OCI-LY7 (cell line): Measurements from ENCODE around the gene MFGE8.

ENCODE experiments used
- CTCF ChIP-seq: fragments of 200-600 bp; sonication (generic); conservative IDR thresholded peaks from 2 replicates; pipeline ENCODE4 v1.5.1; 2014; ENCODE audit warnings: mild to moderate bottlenecking, antibody characterized with exemption, low read length, moderate library complexity, mixed read lengths
- EZH2phosphoT487 ChIP-seq: fragments of 200-600 bp; sonication (generic); IDR thresholded peaks from 2 replicates; pipeline ENCODE4 v1.6.1; 2018; ENCODE audit warnings: low read depth, borderline replicate concordance, mild to moderate bottlenecking, mixed run types, antibody characterized with exemption, low read length, moderate library complexity, mixed read lengths

GRCh38 chr15:88915354-88915753 is 2.2 kb upstream of the MFGE8 start:
- TF ChIP-seq CTCF (no peak), EZH2phosphoT487 (no peak)
